Embryonic facial prominence (tissue), 1 donor: ENCODE data around the gene ING4.
"Not testable (repeated sequence)": the region's sequence is repeated elsewhere in the genome, so short reads cannot be mapped to it uniquely, and the experiment has no call there.

Experiments
- DNase-seq: peaks from one replicate; pipeline ENCODE4 v3.0.0-alpha.2; 2016; ENCODE audit errors: extremely low spot score

The ING4 gene

GRCh38 chr12:6662906-6663742 is at the start of gene ING4:
TSS of gene ING4 (minus strand) at chr12:6663119. CDS start at chr12:6663101, 18 bp downstream.
- peak; percentile 100 for DNase-seq

DNA sequence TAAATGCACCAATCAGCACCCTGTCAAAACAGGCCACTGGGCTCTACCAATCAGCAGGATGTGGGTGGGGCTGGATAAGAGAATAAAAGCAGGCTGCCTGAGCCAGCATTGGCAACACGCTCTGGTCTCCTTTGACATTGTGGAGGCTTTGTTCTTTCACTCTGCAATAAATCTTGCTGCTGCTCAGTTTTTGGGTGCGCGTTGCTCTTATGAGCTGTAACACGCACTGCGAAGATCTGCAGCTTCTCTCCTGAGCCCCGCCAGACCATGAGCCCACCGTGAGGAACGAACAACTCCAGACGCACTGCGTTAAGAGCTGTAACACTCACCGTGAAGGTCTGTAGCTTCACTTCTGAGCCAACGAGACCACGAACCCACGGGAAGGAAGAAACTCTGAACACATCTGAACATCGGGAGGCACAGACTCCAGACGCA is 46.1 kb upstream of the ING4 start:
- no peak for DNase-seq

- not testable (repeated sequence) for DNase-seq
Observed at GRCh38 chr12:6708351-6708750, 45.4 kb upstream of the ING4 start.

- DNase-seq: no peak
Observed at GRCh38 chr12:6703631-6704030, 40.7 kb upstream of the ING4 start.

DNA sequence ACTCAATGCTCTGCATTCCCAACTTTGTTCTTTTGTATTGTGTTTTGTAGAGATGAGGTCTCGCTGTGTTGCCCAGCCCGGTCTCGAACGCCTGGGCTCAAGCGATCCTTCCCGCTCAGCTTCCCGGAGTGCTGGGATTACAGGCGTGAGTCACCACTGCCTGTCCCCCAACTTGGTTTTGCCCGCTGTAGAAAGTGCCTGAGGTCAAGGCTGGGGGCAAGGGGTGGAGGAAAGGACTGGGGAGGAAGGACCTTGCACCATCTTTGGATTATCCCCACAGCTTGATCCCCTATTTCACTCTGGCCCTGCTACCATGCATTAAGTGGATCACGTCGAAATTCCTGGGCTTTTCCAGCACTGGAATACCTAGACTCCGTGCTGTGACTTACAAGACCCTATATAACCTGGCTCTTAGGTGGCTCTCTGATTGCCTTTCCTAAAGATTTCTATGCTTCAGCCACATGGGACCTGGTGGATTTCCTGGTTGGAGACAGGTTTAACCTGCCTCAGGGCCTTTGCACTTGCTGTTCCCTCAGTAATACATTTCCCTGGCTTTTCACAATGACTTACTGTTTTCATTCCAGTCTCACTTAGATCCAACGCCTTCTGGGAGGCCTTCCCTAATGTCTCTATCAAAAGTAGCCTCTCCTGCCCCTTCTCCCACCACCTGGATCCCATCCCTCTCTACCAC is 38.3 kb upstream of the ING4 start:
- DNase-seq: no peak

- DNase-seq: no peak
Observed at GRCh38 chr12:6700646-6701051, 37.7 kb upstream of the ING4 start, which contains the start of gene PIANP. TSS of gene PIANP (minus strand) at chr12:6700815. CDS start at chr12:6698061, 2,754 bp downstream.

GRCh38 chr12:6699989-6700645 is 37.2 kb upstream of the ING4 start:
- no peak for DNase-seq

GRCh38 chr12:6699259-6699988 is 36.5 kb upstream of the ING4 start:
- DNase-seq: no peak

- DNase-seq: no peak
Observed at GRCh38 chr12:6698352-6699046, 35.6 kb upstream of the ING4 start.

DNA sequence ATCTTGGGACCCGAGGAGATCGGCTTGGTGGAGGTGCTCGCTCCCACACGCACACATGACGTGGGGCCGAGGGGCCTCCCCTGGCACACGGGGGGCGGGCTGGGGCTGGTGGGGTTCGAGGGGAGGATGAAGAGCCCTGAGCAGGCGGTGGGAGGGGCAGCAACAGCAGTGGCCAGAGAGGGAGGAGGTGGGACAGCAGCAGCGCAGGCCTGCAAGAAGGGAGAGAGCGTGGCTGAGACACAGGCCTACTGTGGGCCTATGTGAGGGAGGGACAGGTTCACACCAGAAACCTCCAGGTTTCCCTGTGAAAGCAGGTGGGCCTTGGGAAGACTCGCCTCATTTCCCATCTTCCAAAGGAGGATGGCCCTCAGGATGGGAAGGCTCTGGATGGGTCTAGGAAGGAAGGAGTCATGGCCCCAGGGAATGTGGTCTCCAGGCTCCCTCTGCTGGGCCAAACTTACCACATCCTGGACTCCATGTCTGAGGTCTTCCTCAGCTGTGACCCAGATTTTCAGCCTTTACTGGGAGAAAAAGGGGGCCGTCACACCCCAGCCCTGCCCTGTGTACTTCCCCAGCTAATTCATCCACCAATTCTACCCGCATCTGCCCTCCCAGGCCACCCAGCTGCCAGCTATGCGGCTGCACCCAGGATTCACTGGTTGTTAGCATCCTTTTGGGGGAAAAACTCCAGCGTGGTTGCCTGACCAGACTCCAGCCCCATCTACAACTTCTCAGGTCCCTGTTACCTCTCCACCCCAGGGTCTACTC is 34.8 kb upstream of the ING4 start:
- DNase-seq: no peak

- DNase-seq: no peak
Observed at GRCh38 chr12:6696690-6697583, 34.0 kb upstream of the ING4 start.

- DNase-seq: no peak
Observed at GRCh38 chr12:6695313-6696045, 32.6 kb upstream of the ING4 start.

GRCh38 chr12:6694701-6695100 is 31.8 kb upstream of the ING4 start:
- DNase-seq: no peak

GRCh38 chr12:6693832-6694355 is 31.0 kb upstream of the ING4 start:
- DNase-seq: no peak

DNA sequence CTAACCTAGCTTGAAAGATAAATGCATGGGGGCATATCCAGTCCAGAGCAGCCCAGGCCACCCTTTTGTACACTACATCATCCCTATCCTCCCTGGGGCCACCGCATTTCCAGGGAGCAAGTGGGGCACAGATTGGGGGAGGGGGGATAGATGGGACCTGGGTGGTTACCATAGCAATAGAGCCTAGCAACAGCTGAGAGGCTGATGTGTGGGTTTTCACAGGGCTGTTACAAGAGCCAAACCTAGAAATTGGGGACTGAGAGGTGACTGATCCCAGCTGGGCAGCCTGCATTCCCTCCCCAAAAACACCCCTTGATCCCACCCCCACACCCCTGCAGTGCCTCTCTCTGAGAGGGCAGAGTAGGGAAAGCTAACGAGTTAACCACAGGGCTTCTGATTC is 30.0 kb upstream of the ING4 start:
- no peak for DNase-seq

DNA sequence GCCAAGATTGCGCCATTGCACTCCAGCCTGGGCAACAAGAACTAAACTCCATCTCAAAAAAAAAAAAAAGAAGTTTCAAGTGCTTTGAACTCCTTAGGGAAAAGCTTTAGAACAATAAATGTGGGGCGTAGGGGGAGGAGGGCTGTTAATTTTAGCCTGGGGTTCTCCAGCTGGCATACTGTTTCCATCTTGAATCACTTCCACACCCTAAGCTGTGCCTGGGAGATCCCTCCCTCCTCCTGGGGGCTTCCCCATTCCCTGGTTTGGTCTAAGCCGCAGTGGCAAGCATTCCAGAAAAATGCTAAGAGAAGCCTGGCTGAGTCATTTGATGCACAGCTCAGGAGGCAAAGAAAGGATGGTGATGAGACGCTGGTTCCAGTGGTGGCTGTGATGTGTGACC is 28.6 kb upstream of the ING4 start:
- no peak for DNase-seq

DNA sequence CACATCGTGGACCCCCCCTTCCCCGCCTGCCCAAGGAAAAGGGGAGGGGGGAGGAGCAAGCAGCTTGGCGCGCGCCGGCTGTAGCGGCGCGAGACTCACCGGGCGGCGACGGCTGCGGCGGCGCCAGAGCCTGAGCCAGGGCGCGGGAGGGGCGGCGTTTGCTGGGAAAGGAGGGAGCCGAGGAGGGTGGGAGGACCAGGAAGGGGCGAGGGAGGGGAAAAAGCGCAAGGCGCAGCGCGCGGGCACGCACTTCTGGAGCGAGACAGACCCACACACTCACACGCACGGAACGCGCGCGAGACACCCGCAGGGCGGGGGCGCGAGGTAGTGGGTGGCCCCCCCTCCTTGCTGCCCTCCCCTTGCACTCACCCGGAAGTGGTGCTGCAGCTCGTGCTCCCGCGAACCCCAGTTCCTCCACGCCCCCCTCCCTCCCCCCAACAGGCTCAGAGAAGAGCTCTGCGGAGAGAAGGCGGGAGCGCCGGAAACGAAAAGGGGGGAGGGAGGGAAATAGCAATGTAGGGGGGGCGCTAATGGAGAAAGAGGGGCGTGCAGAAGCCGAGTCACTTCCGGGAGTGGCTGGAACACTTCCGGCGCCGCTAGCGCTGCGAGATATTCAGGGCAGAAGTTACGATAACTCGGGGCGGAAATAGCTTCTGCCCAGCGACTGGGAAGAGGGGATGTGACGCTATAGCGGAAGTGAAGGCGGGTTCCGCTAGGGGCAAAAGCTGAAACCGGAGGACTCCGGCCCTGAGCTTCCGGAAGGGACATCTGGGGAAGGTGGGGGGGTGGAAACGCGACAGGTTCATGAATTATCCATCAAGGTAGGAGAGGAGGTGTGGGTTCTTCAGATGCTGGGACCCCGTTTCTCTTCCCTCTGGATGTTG is 26.3 kb upstream of the ING4 start, which contains the start of gene ZNF384:
TSS of gene ZNF384 (minus strand) at position 377 of the 884 bp plus-strand sequence. CDS start 9,855 bp downstream, outside the sequence.
- DNase-seq: peak; percentile 98
